GM23338 (cell line): ENCODE measurements around the gene SLC37A2. TPM values are rescaled to one million over a fixed set of nuclear protein-coding genes. Genes with fewer than 3 reads are reported as not detected.

Experiments
- ATAC-seq: fragments of 200-7000 bp; cut with Tn5 transposase; 3 replicates; pipeline ENCODE4 v1.9.1; 2020
- DNase-seq: peaks from one replicate; pipeline ENCODE4 v3.0.0-alpha.2; 2015; ENCODE audit warnings: low spot score
- H2AFZ ChIP-seq: fragments of 200-600 bp; sonication (generic); 2 replicates; pipeline ENCODE4 v1.8.0; 2016; ENCODE audit warnings: antibody characterized with exemption, mild to moderate bottlenecking, moderate library complexity
- H3F3A ChIP-seq: fragments of 200-600 bp; sonication (generic); replicated peaks from 2 replicates; pipeline ENCODE4 v1.8.0; 2017; ENCODE audit warnings: antibody characterized with exemption, mixed run types, low read depth
- H3K27ac ChIP-seq: fragments of 200-600 bp; sonication (generic); 2 replicates; pipeline ENCODE4 v1.6.1; 2016; ENCODE audit warnings: low read depth
- H3K27me3 ChIP-seq: fragments of 200-600 bp; sonication (generic); 2 replicates; pipeline ENCODE4 v1.8.0; 2016; ENCODE audit warnings: mild to moderate bottlenecking, mixed run types, moderate library complexity; ENCODE audit not compliant: insufficient read depth
- H3K36me3 ChIP-seq: fragments of 200-600 bp; sonication (generic); 2 replicates; pipeline ENCODE4 v1.8.0; 2016; ENCODE audit warnings: mild to moderate bottlenecking; ENCODE audit not compliant: insufficient read depth
- H3K4me1 ChIP-seq: fragments of 200-600 bp; sonication (generic); 2 replicates; pipeline ENCODE4 v1.8.0; 2016; ENCODE audit warnings: mild to moderate bottlenecking, moderate library complexity; ENCODE audit not compliant: insufficient read depth
- H3K4me2 ChIP-seq: fragments of 200-600 bp; sonication (generic); 2 replicates; pipeline ENCODE4 v1.7.1; 2017; ENCODE audit warnings: mixed run types
- H3K4me3 ChIP-seq: fragments of 200-600 bp; sonication (generic); 2 replicates; pipeline ENCODE4 v1.6.1; 2016; ENCODE audit warnings: mixed run types
- H3K79me2 ChIP-seq: fragments of 200-600 bp; sonication (generic); replicated peaks from 2 replicates; pipeline ENCODE4 v1.8.0; 2017; ENCODE audit warnings: mild to moderate bottlenecking; ENCODE audit not compliant: insufficient read depth
- H3K9me2 ChIP-seq: fragments of 200-600 bp; sonication (generic); 2 replicates; pipeline ENCODE4 v1.8.0; 2017; ENCODE audit not compliant: insufficient read depth
- H4K20me1 ChIP-seq: fragments of 200-600 bp; sonication (generic); replicated peaks from 2 replicates; pipeline ENCODE4 v1.8.0; 2017; ENCODE audit warnings: mild to moderate bottlenecking; ENCODE audit not compliant: insufficient read depth
- H3K27ac Mint-ChIP-seq: 2 replicates; pipeline ENCODE4 v1.8.0; 2020; ENCODE audit warnings: inconsistent platforms, mild to moderate bottlenecking, moderate library complexity, mixed read lengths
- H3K27me3 Mint-ChIP-seq: 3 replicates; pipeline ENCODE4 v1.8.0; 2022; ENCODE audit warnings: low read depth, mild to moderate bottlenecking, moderate library complexity, mixed read lengths, inconsistent platforms; ENCODE audit not compliant: insufficient read depth, poor library complexity
- H3K36me3 Mint-ChIP-seq: 3 replicates; pipeline ENCODE4 v1.8.0; 2021; ENCODE audit warnings: low read depth, mild to moderate bottlenecking, inconsistent platforms, moderate library complexity, mixed read lengths
- H3K4me1 Mint-ChIP-seq: 3 replicates; pipeline ENCODE4 v1.8.0; 2020; ENCODE audit warnings: mild to moderate bottlenecking, inconsistent platforms, mixed read lengths
- H3K4me3 Mint-ChIP-seq: 3 replicates; pipeline ENCODE4 v1.8.0; 2021; ENCODE audit warnings: moderate library complexity, mild to moderate bottlenecking, inconsistent platforms, mixed read lengths
- H3K9me3 Mint-ChIP-seq: 3 replicates; pipeline ENCODE4 v1.8.0; 2020; ENCODE audit warnings: moderate library complexity, mild to moderate bottlenecking, inconsistent platforms, mixed read lengths
- EZH2 ChIP-seq: fragments of 200-600 bp; sonication (generic); IDR thresholded peaks from one replicate; pipeline ENCODE4 v1.8.0; 2017; ENCODE audit warnings: antibody characterized with exemption, mild to moderate bottlenecking, low read depth; ENCODE audit not compliant: unreplicated experiment
- EZH2phosphoT487 ChIP-seq: fragments of 200-600 bp; sonication (generic); IDR thresholded peaks from one replicate; pipeline ENCODE4 v1.8.1; 2018; ENCODE audit warnings: antibody characterized with exemption; ENCODE audit not compliant: unreplicated experiment
- JUNB ChIP-seq: IDR thresholded peaks from one replicate; pipeline ENCODE4 v1.6.1; 2016; ENCODE audit warnings: antibody characterized with exemption; ENCODE audit not compliant: unreplicated experiment
- NANOG ChIP-seq: IDR thresholded peaks from 2 replicates; pipeline ENCODE4 v1.6.1; 2016; ENCODE audit warnings: antibody characterized with exemption, borderline replicate concordance
- ZNF331 ChIP-seq: fragments of 250-450 bp; sonication (Bioruptor Pico); IDR thresholded peaks from 2 replicates; pipeline ENCODE4 v1.5.0; 2020; ENCODE audit warnings: low read depth, mild to moderate bottlenecking, moderate library complexity
- polyA plus RNA-seq: library from polyadenylated mRNA; unstranded; fragments of >200 nt; fragmentation: Nextera tagmentation; extraction: Ambion mirVana; gene quantifications from 2 replicates; pipeline ENCODE4 v1.2.1, GENCODE V29; 2016
- total RNA-seq: library from RNA; depleted of rRNA; stranded (reverse); fragments of >200 nt; shearing (Covaris generic); gene quantifications from 2 replicates; pipeline ENCODE4 v1.2.3, GENCODE V29; 2014
- TF ChIP-seq, protein P1 (sequence below), 2 experiments: fragments of 200-600 bp in 1 of 2; sonication (generic) in 1 of 2; conservative IDR thresholded peaks; 2 replicates each; pipeline versions ENCODE4 v1.5.1 to v1.6.1; 2016 to 2017; ENCODE audit warnings: antibody characterized with exemption in 2 of 2, low read depth in 2 of 2, mild to moderate bottlenecking in 2 of 2, moderate library complexity in 1 of 2
- TF ChIP-seq, protein P2 (sequence below): IDR thresholded peaks from 2 replicates; pipeline ENCODE4 v1.6.1; 2016; ENCODE audit warnings: antibody characterized with exemption
- TF ChIP-seq, protein P3 (sequence below): fragments of 250-450 bp; sonication (Bioruptor Pico); IDR thresholded peaks from 2 replicates; pipeline ENCODE4 v1.5.0; 2020; ENCODE audit warnings: mild to moderate bottlenecking, moderate library complexity

Gene SLC37A2
- total and polyA plus RNA-seq, 2 experiments from 2014 or later, result 0.40 to 1.6 TPM

DNA sequence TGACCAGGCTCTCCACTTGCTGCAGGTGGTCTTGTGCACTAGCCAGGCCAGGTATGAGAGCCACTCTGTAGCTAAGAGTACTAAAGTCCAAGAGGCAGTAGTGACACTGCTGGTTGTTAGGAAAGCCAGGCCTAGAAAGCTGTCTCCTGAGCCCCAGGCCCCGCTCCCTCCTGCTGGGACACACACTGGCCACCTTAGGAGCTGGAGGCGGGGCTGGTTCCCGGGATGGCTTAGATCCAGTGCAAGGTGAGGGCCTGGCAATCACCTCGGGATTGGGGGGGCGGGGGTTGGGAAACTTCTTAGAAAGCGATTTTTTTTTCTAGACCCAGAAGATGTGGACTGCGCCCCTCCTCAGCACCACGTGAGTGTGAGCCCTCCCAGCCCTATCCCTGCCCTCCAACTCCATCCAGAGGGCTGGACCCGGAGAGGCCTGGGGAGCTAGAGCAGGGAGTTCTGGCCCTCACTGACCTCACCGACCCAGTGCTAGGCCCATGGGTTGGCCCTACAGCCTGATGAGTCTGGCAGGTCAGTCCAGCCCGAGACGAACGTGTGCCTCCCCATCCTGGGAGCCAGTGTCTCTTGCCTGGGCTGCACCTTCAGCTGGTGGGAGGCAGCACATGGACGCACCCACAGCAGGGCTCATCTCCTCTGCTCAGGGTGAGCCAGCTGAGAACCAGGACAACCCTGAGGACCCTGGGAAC lies 18.1 kb downstream of the SLC37A2 start:
- Histone ChIP-seq H3K4me3 (no peak overlapping the region), H3K36me3 (no peaks in the 10 kb centered on the region), H3K9me2 (no peaks in the 10 kb centered on the region), H3K4me1 (no peaks in the 10 kb centered on the region), H3K27me3 (no peaks in the 10 kb centered on the region), H3F3A (no peaks in the 10 kb centered on the region), H3K27ac (no peak overlapping the region), H3K79me2 (no peaks in the 10 kb centered on the region), H3K4me2 (no peak overlapping the region), H4K20me1 (no peaks in the 10 kb centered on the region), H2AFZ (no peak overlapping the region)
- Mint-ChIP-seq H3K9me3 (no peaks in the 10 kb centered on the region; the same call in 2 of the 3 replicates), H3K27ac (no peak overlapping the region), H3K27me3 (peaks cover 7% of the 10 kb centered on the region), H3K4me1 (peaks cover under 1% of the 10 kb centered on the region), H3K36me3 (no peaks in the 10 kb centered on the region; the same call in 2 of the 3 replicates), H3K4me3 (no peak overlapping the region)
- DNase-seq, result no peak
- TF ChIP-seq EZH2 (no peak), JUNB (no peak)
- TF ChIP-seq, protein P1, sequence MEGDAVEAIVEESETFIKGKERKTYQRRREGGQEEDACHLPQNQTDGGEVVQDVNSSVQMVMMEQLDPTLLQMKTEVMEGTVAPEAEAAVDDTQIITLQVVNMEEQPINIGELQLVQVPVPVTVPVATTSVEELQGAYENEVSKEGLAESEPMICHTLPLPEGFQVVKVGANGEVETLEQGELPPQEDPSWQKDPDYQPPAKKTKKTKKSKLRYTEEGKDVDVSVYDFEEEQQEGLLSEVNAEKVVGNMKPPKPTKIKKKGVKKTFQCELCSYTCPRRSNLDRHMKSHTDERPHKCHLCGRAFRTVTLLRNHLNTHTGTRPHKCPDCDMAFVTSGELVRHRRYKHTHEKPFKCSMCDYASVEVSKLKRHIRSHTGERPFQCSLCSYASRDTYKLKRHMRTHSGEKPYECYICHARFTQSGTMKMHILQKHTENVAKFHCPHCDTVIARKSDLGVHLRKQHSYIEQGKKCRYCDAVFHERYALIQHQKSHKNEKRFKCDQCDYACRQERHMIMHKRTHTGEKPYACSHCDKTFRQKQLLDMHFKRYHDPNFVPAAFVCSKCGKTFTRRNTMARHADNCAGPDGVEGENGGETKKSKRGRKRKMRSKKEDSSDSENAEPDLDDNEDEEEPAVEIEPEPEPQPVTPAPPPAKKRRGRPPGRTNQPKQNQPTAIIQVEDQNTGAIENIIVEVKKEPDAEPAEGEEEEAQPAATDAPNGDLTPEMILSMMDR (conservative IDR thresholded peaks at IDR 0.05; ENCODE audit: low read depth in 2 of 2), result no peak
- TF ChIP-seq, protein P2, sequence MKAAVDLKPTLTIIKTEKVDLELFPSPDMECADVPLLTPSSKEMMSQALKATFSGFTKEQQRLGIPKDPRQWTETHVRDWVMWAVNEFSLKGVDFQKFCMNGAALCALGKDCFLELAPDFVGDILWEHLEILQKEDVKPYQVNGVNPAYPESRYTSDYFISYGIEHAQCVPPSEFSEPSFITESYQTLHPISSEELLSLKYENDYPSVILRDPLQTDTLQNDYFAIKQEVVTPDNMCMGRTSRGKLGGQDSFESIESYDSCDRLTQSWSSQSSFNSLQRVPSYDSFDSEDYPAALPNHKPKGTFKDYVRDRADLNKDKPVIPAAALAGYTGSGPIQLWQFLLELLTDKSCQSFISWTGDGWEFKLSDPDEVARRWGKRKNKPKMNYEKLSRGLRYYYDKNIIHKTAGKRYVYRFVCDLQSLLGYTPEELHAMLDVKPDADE, result no peak
- peak; percentile 54 for ATAC-seq

DNA sequence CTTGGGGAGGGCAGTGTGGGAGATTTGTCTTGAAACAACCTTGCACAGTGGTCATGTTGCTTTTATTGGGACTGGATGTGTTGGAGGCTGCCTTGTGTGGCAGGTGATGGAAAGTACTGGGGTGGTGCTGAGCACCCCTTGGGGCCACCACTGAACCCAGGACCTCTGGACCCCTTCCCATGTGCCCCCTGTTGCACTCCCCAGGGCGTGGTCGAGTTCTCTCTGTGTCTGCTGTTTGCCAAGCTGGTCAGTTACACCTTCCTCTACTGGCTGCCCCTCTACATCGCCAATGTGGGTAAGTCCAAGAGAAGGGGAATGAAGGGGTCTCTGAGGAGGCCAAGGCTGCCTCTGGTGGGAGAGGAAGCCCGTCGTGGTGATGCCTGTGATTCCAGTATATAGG lies 18.9 kb downstream of the SLC37A2 start:
- Histone ChIP-seq H3K27ac (no peak overlapping the region), H3K4me3 (no peak overlapping the region), H3K79me2 (no peaks in the 10 kb centered on the region), H3K27me3 (no peaks in the 10 kb centered on the region), H3K36me3 (no peaks in the 10 kb centered on the region), H4K20me1 (no peaks in the 10 kb centered on the region), H3F3A (no peaks in the 10 kb centered on the region), H3K4me1 (no peaks in the 10 kb centered on the region), H3K4me2 (no peak overlapping the region), H3K9me2 (no peaks in the 10 kb centered on the region), H2AFZ (no peak overlapping the region)
- no peak for ATAC-seq
- Mint-ChIP-seq H3K27me3 (peaks cover 9% of the 10 kb centered on the region), H3K36me3 (no peaks in the 10 kb centered on the region; the same call in 2 of the 3 replicates), H3K4me1 (no peaks in the 10 kb centered on the region; the same call in 1 of the 3 replicates), H3K4me3 (no peak overlapping the region), H3K9me3 (no peaks in the 10 kb centered on the region; the same call in 2 of the 3 replicates), H3K27ac (no peak overlapping the region)
- DNase-seq, result no peak
- no peak for TF ChIP-seq ZNF331 (CRISPR knock-in tag)
- TF ChIP-seq, protein P3, sequence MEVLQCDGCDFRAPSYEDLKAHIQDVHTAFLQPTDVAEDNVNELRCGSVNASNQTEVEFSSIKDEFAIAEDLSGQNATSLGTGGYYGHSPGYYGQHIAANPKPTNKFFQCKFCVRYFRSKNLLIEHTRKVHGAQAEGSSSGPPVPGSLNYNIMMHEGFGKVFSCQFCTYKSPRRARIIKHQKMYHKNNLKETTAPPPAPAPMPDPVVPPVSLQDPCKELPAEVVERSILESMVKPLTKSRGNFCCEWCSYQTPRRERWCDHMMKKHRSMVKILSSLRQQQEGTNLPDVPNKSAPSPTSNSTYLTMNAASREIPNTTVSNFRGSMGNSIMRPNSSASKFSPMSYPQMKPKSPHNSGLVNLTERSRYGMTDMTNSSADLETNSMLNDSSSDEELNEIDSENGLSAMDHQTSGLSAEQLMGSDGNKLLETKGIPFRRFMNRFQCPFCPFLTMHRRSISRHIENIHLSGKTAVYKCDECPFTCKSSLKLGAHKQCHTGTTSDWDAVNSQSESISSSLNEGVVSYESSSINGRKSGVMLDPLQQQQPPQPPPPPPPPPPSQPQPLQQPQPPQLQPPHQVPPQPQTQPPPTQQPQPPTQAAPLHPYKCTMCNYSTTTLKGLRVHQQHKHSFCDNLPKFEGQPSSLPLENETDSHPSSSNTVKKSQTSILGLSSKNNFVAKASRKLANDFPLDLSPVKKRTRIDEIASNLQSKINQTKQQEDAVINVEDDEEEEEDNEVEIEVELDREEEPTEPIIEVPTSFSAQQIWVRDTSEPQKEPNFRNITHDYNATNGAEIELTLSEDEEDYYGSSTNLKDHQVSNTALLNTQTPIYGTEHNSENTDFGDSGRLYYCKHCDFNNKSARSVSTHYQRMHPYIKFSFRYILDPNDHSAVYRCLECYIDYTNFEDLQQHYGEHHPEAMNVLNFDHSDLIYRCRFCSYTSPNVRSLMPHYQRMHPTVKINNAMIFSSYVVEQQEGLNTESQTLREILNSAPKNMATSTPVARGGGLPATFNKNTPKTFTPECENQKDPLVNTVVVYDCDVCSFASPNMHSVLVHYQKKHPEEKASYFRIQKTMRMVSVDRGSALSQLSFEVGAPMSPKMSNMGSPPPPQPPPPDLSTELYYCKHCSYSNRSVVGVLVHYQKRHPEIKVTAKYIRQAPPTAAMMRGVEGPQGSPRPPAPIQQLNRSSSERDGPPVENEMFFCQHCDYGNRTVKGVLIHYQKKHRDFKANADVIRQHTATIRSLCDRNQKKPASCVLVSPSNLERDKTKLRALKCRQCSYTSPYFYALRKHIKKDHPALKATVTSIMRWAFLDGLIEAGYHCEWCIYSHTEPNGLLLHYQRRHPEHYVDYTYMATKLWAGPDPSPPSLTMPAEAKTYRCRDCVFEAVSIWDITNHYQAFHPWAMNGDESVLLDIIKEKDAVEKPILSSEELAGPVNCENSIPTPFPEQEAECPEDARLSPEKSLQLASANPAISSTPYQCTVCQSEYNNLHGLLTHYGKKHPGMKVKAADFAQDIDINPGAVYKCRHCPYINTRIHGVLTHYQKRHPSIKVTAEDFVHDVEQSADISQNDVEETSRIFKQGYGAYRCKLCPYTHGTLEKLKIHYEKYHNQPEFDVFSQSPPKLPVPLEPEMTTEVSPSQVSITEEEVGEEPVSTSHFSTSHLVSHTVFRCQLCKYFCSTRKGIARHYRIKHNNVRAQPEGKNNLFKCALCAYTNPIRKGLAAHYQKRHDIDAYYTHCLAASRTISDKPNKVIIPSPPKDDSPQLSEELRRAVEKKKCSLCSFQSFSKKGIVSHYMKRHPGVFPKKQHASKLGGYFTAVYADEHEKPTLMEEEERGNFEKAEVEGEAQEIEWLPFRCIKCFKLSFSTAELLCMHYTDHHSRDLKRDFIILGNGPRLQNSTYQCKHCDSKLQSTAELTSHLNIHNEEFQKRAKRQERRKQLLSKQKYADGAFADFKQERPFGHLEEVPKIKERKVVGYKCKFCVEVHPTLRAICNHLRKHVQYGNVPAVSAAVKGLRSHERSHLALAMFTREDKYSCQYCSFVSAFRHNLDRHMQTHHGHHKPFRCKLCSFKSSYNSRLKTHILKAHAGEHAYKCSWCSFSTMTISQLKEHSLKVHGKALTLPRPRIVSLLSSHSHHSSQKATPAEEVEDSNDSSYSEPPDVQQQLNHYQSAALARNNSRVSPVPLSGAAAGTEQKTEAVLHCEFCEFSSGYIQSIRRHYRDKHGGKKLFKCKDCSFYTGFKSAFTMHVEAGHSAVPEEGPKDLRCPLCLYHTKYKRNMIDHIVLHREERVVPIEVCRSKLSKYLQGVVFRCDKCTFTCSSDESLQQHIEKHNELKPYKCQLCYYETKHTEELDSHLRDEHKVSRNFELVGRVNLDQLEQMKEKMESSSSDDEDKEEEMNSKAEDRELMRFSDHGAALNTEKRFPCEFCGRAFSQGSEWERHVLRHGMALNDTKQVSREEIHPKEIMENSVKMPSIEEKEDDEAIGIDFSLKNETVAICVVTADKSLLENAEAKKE (CRISPR knock-in tag), result no peak
- no peak for TF ChIP-seq EZH2phosphoT487
- TF ChIP-seq NANOG, result no peak
